ENCODE data around the gene XIAP.
"Not testable (repeated sequence)": the region's sequence is repeated elsewhere in the genome, so short reads cannot be mapped to it uniquely, and the experiment has no call there.

XIAP gene

GRCh38 chrX:123876844-123877243 lies 17.0 kb downstream of the XIAP start:
- no peak for DNase-seq

DNA sequence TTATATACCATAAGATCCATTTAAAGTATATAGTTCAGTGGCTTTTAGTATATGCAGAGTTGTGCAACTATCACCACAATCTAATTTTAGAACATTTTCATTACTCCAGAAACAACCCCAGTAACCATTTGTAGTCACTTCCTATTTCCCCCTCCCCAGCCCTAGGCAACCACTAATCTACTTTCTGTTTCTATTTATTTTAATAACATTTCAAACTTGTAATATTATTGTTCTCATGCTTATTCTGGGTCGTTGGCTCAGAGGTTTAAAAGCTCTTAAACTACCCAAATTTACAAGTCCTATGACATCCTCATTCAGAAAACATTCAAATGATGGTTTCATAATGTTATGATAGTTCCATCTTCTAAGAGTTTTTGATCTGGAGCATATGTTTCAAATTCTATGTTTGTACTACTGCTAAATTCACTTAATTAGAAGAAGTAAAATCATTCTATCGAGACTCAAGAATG lies 18.4 kb downstream of the XIAP start:
- no peak for DNase-seq

DNA sequence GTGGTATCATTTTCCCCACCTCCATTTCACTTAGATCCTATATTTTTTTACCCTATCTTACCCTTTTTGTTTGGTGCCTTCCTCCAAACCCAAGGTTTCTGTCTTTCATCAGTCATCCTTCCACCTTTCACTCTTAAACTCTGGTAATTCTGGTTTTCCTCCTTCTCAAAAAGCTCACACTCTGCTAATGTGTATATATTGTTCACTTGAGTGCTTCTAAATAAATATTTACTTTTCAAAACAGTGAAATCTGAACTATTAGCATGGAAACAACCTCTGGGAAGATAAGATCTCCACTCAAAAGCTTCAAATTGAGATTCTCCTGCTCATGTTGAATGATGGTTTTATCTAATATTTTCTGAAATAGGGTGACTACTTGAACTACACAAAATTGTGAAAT lies 21.5 kb downstream of the XIAP start:
- no peak for DNase-seq

- DNase-seq: no peak
These were observed 22.5 kb downstream of the XIAP start for GRCh38 chrX:123882391-123882790.

DNA sequence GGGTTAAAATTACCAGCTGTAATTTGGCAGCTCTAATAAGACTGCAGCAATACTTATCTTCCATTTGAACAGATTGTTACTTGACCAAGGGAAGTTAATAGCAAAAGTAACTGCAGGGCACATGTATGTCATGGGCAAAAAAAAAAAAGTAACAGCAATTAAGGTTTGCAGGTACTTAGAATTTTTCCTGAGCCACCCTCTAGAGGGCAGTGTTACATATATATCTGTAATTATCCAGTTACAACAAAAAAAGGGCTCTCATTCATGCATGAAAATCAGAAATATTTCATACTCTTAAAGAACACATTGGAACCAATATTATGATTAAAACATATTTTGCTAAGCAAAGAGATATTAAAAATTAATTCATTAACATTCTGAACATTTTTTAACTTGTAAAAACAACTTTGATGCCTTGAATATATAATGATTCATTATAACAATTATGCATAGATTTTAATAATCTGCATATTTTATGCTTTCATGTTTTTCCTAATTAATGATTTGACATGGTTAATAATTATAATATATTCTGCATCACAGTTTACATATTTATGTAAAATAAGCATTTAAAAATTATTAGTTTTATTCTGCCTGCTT lies 25.1 kb downstream of the XIAP start:
- peak; percentile 23 to 73 (median 41) for DNase-seq

GRCh38 chrX:123899701-123900100 lies 39.8 kb downstream of the XIAP start:
- no peak for DNase-seq

GRCh38 chrX:123903261-123903660 lies 43.4 kb downstream of the XIAP start:
- DNase-seq: not testable (repeated sequence)

DNA sequence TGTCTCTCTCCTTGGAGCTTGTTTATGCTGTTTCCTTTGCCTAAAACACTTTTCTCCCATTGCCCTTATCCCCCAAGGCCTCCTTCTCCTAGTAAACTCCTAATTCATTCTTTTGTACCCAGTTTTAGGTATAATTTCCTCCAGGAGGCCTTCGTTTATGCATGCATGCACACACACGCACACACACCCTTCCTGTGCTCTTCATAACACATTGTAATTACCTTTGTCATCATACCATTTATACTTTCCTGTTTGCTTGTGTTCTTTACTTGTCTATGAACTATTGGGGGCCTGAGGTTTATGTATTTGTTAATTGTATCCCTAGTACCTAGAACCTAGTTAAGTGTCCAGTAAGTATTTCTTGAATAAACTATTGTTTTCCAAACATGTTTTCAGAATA lies 45.5 kb downstream of the XIAP start:
- DNase-seq: peak in 1 of 3 experiments; percentile 10

DNA sequence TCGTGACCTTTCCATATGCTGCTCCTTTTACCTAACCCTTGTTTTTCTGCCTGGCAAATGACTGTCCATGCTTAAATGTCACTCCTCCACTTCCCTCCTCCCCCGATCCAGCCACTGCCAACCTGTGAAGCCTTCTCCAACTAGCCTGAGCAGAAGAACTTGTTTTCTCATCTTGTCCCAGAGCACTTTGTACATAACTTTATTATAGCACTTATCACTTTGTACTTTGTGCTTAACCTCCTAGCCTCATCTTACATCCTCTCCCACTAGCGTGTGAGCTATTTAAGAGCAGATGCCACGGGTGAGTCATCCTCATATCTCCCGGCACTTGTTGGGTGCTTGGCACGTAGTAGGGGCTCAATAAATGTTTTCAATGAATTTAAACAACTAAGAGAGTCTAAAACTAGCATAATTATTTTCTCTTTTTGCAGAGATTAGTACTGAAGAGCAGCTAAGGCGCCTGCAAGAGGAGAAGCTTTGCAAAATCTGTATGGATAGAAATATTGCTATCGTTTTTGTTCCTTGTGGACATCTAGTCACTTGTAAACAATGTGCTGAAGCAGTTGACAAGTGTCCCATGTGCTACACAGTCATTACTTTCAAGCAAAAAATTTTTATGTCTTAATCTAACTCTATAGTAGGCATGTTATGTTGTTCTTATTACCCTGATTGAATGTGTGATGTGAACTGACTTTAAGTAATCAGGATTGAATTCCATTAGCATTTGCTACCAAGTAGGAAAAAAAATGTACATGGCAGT lies 46.9 kb downstream of the XIAP start:
- no peak for DNase-seq

GRCh38 chrX:123909523-123909922 lies 49.7 kb downstream of the XIAP start:
- DNase-seq: no peak

DNA sequence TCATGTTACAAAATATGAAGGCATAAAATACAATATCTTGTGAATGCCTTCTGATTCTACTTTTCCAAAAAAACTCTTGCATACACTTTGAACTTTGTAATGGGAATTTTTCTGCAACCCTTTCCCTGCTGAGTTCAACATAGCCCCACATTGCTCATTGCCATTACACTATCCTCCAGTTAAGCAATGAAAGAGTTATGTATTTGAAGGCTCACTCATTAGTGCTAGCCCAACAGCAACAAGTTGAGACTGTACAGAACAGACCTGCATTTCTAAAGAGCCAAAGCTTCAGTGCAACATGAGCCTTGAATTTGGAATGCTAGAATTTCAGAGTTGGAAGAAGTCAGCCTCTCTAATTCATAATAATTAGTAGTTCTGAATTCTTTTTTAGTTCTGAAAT lies 57.2 kb downstream of the XIAP start:
- no peak for DNase-seq

GRCh38 chrX:123918106-123918721 lies 58.4 kb downstream of the XIAP start:
- no peak for DNase-seq

DNA sequence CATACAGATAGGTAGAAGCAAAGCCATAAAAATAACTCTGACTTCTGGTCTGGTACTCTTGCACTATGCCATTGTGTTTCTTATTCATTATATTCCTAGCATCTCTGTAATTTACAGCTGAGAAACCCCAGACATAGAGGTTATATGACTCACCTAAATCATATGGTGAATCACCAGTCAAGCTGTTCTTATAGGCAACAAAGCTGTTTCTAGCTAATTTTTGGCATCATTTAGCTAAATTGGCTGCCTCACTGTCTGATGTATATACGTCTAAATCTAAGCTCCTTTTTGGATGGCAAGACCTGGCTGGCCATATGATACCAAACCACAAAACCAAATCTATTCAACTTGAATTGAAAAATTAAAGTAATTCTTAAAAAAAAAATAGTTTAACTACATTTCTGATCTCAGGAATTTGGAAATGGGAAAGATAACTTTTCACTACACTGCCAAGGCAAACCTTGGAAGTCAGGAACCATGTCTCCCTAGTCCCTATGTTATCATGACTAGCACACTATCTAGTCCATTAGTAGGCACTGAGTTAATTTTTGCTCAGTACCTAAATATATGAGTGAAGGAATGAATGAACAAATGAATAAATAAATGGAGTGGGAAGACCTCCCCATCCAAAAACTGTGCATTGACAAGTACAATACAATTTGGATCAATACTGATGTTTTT lies 60.4 kb downstream of the XIAP start:
- no peak for DNase-seq

DNA sequence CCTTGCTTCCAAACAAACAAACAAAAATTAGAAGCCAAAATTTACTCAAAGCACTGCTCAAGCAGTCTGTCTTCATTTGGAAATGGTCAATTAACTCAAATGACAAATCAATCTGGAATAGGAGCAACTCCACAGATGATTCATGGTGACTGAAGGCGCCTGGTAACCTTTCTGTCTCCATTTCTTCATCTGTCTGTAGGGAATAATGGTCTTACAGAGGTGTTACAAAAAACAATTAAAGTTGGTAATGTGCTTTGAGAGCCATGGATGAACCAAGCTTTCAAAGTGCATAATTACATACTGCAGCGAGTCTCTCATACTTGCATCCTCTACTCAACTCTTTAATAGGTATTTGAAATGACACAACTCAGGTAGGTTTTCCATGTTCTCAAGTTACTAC lies 63.4 kb downstream of the XIAP start:
- DNase-seq: peak in 1 of 3 experiments; percentile 15

GRCh38 chrX:123924186-123924585 lies 64.3 kb downstream of the XIAP start:
- no peak for DNase-seq

DNA sequence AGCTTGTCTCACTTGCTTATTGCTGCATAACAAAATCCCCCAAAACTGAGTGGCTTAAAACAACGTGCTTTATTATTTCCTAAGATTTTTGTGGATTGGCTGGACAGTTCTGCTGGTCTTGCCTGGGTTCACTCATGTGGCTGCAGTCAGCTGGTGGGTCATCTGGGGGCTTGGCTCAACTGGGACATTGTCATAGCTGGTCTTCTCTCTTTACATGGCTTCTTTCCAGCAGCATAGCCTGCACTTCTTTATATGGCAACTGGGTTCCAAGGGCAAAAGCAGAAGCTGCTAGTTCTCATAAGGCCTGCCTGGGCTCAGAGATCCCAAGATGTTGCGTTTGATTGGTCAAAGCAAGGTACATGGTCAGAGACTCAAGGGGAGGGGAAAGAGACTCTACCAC lies 68.0 kb downstream of the XIAP start:
- DNase-seq: no peak

DNA sequence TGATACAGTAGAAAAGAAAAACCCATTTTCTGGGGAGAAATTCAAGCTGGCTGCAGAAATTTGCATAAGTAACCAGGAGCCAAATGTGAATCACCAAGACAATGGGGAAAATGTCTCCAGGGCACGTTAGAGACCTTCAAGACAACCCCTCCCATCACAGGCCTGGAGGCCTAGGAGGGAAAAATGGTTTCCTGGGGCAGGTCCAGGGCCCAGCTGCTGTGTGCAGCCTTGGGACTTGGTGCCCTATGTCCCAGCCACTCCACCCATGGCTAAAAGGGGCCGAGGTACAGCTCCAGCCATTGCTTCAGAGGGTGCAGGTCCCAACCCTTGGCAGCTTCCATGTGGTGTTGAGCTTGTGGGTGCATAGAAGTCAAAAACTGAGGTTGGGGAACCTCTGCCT lies 72.2 kb downstream of the XIAP start:
- DNase-seq: not testable (repeated sequence)

GRCh38 chrX:123943074-123943473 lies 83.2 kb downstream of the XIAP start:
- no peak for DNase-seq

DNA sequence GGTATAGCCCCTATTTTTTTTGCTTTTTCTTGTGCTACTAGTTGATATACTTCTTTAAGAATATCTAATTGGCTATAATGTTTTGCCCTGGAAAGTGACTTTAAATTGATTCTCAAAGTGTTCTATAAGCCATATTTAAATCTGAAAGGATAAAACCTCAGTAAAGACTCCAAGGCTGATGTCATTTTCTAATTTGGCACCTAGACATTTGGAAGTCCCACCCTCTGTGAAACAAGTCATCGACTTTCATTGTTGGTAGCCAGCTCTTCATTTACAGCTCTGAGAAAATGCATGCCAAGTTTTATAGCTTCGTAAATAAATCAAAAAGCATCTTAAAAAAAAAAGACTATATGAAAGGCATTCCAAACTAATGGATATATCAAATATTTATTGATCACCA lies 83.6 kb downstream of the XIAP start:
- DNase-seq: no peak

GRCh38 chrX:123949846-123950245 lies 90.0 kb downstream of the XIAP start:
- DNase-seq: no peak

DNA sequence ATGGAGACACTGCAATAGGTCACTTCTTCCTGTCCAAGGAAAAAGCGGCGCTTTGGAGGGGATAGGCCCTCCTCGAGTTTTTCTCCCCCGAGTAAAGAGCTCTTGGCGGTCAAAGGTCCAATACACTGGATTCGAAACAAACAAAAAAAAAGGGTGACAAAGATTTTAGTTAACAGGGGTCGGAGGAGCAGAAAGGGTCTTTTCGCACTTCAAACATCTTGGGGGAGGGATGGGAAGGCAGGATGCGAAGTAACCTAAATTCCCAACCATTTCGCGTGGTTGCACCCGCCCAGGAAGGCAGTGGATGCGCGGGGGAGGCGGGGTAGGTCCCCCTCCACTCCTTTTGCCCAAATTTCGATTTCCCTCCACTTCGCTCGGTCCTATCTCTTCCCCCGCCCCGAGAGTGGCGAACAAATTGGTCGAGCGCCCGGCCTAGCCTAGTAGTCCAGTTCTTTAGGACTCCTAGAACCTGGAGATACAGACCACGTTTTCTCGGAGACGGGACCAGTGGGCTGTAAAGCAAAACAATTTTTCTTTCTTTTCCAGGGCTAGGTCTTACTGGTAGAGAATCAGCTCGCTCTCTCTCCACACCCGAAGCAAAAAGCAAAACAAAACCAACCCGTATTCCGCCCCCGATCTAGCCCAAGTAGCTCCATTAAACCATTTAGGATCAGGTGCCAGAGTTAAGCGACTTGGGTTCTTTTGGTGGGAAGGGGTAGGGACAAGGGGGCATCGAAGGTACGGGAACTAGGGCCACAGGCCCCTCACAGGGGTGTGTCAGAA lies 99.6 kb downstream of the XIAP start:
- DNase-seq: peak; percentile 26 to 80 (median 70)

- DNase-seq: no peak
These were observed 101.1 kb downstream of the XIAP start for GRCh38 chrX:123960956-123961267.

Measured in NCI-H1417 (cell line).